Keratinocyte (primary cell): ENCODE measurements around the gene CHFR.
"Not testable (repeated sequence)": the region's sequence is repeated elsewhere in the genome, so short reads cannot be mapped to it uniquely, and the experiment has no call there.

Source experiments
- CTCF ChIP-seq, 3 experiments: IDR thresholded peaks in 1 of 3; conservative IDR thresholded peaks in 1 of 3; optimal IDR thresholded peaks in 1 of 3; 2 replicates in 2 of 3; 3 replicates in 1 of 3; pipeline versions ENCODE3 to v1.5.1; 2011; ENCODE audit warnings: low read length in 3 of 3, mild to moderate bottlenecking in 3 of 3, moderate library complexity in 2 of 3, control low read depth in 1 of 3, inconsistent platforms in 1 of 3; ENCODE audit not compliant: insufficient read depth in 2 of 3; ENCODE audit errors: extremely low read depth in 1 of 3
- EZH2 ChIP-seq: IDR thresholded peaks from one replicate; pipeline ENCODE4 v1.6.1; 2012; ENCODE audit warnings: inconsistent platforms, mild to moderate bottlenecking, low read length, moderate library complexity

DNA sequence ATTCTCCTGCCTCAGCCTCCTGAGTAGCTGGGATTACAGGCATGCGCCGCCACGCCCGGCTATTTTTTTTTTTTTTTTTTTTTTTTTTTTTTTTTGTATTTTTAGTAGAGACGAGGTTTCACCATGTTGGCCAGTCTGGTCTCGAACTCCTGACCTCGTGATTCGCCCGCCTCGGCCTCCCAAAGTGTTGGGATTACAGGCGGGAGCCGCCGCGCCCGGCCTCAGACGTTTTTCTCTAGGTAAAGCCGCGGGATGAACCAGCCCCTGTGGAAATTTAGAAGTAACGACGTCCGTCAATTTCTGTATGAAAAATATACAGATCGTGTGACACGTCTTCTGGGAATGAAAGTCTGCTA lies 20.4 kb upstream of the CHFR start:
- not testable (repeated sequence) for TF ChIP-seq CTCF (optimal IDR thresholded peaks at IDR 0.05 in 1 of 3, IDR thresholded peaks at IDR 0.05 in 1 of 3, conservative IDR thresholded peaks at IDR 0.05 in 1 of 3; ENCODE audit: extremely low read depth in 1 of 3, insufficient read depth in 2 of 3, low read length in 3 of 3); EZH2
